GM12891 (cell line): ENCODE data around the gene OST4.

Source experiments
- POLR2A ChIP-seq: IDR thresholded peaks from 2 replicates; pipeline ENCODE4 v1.6.1; 2011; ENCODE audit warnings: low read depth, low read length, control low read depth
- POLR2AphosphoS5 ChIP-seq: IDR thresholded peaks from 2 replicates; pipeline ENCODE4 v1.6.1; 2011; ENCODE audit warnings: low read depth, low read length, control low read depth
- TAF1 ChIP-seq: IDR thresholded peaks from 2 replicates; pipeline ENCODE4 v1.6.1; 2011; ENCODE audit warnings: low read depth, low read length, control low read depth

DNA sequence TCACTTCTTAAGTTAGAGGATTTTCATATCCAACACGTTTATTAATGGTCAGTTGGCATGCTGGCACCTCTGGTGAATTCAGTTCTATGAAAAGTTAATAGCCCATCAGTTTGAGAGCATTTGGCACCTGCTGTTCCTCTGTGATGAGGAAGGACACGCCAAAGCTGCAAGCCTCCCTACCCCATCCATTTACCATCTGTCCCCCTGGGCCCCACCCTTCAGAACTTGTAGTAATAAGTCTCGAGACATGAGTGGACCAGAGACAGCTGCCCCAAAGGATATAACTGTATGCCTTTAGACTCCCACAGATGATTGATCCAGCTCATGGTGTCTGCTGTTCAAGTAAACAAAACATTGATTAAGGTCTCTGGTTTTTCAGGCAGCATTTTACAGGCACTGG is 6.3 kb downstream of the OST4 start:
- TF ChIP-seq POLR2AphosphoS5 = no peak
- no peak for TF ChIP-seq TAF1
- TF ChIP-seq POLR2A = no peak
